ENCODE results near the gene CUL4A. TPM values are rescaled to one million over a fixed set of nuclear protein-coding genes. Genes with fewer than 3 reads are reported as not detected.
A peak's percentile ranks its signal among the peaks of the same experiment; 100 is the strongest.

The CUL4A gene
- total and polyA plus RNA-seq, 7 donors = 75.4 to 180 (median 135) TPM

GRCh38 chr13:113187263-113187669 is 22.1 kb upstream of the CUL4A start:
- intact Hi-C loops (cut with DNase I) = no loop called here

GRCh38 chr13:113187883-113188665 is 21.3 kb upstream of the CUL4A start:
- Histone ChIP-seq H3K36me3 (ENCODE audit: insufficient read depth in 1 of 2, low read depth in 1 of 2) (peaks cover 9 to 90% of the 10 kb centered on the region in 2 donors), H3K27me3 (ENCODE audit: insufficient read depth in 3 of 3, low read length in 2 of 3) (no peaks in the 10 kb centered on the region), H3K4me1 (no peaks in the 10 kb centered on the region), H3K9me3 (no peaks in the 10 kb centered on the region), H3K4me3 (no peak overlapping the region), H3K27ac (no peak overlapping the region)
- no peak for DNase-seq
- intact Hi-C loops (cut with DNase I) = no loop called here
- no peak for ATAC-seq
- WGBS, 3 donors = 89 to 91% (median 89%) methylated on average over 23 of the region's 23 CpGs
- no peak for TF ChIP-seq CTCF (IDR thresholded peaks at IDR 0.05)

More at GRCh38 chr13:113187263-113187669, 22.1 kb upstream of the CUL4A start:
- TF ChIP-seq CTCF (IDR thresholded peaks at IDR 0.05) = no peak
- ATAC-seq (peak; percentile 93 to 99 (median 98)), DNase-seq (peak; percentile 93 to 94)
- no peak overlapping the region for H3K4me3 ChIP-seq
- 51 to 67% (median 57%) methylated on average over 9 of the region's 9 CpGs for WGBS, 3 donors
- H3K9me3 ChIP-seq = no peaks in the 10 kb centered on the region
- peak overlapping the region; percentile 52 for H3K27ac ChIP-seq
- H3K27me3 ChIP-seq (ENCODE audit: insufficient read depth in 3 of 3, low read length in 2 of 3) = no peaks in the 10 kb centered on the region
- H3K4me1 ChIP-seq = no peaks in the 10 kb centered on the region
- peaks cover 9 to 90% of the 10 kb centered on the region in 2 donors for H3K36me3 ChIP-seq (ENCODE audit: insufficient read depth in 1 of 2, low read depth in 1 of 2)

GRCh38 chr13:113190181-113190580 is 19.2 kb upstream of the CUL4A start:
- TF ChIP-seq CTCF (IDR thresholded peaks at IDR 0.05) = no peak
- Histone ChIP-seq H3K4me1 (no peaks in the 10 kb centered on the region), H3K27me3 (ENCODE audit: insufficient read depth in 3 of 3, low read length in 2 of 3) (no peaks in the 10 kb centered on the region), H3K4me3 (no peak overlapping the region), H3K27ac (no peak overlapping the region), H3K9me3 (no peaks in the 10 kb centered on the region), H3K36me3 (ENCODE audit: insufficient read depth in 1 of 2, low read depth in 1 of 2) (peaks cover 6 to 90% of the 10 kb centered on the region in 2 donors)
- intact Hi-C loops (cut with DNase I) = no loop called here
- 82 to 87% (median 83%) methylated on average over 4 of the region's 4 CpGs for WGBS, 3 donors
- DNase-seq (no peak), ATAC-seq (no peak)

- no peaks in the 10 kb centered on the region for H3K27me3 ChIP-seq (ENCODE audit: insufficient read depth in 3 of 3, low read length in 2 of 3)
- H3K4me3 ChIP-seq = no peak overlapping the region
- H3K27ac ChIP-seq = no peak overlapping the region
- DNase-seq (no peak), ATAC-seq (no peak)
- no peaks in the 10 kb centered on the region for H3K4me1 ChIP-seq
- TF ChIP-seq CTCF (IDR thresholded peaks at IDR 0.05) = no peak
- WGBS, 3 donors = 67 to 77% (median 69%) methylated on average over 4 of the region's 4 CpGs
- H3K36me3 ChIP-seq (ENCODE audit: insufficient read depth in 1 of 2, low read depth in 1 of 2) = peaks cover 11 to 95% of the 10 kb centered on the region in 2 donors
- intact Hi-C loops (cut with DNase I) = no loop called here
- no peaks in the 10 kb centered on the region for H3K9me3 ChIP-seq
Observed at GRCh38 chr13:113192279-113192678, 17.1 kb upstream of the CUL4A start.
